Chondrocyte (in vitro differentiated cells): ENCODE measurements around the gene HMGCS2. TPM values are rescaled to one million over a fixed set of nuclear protein-coding genes. Genes with fewer than 3 reads are reported as not detected.

ENCODE experiments used
- DNase-seq: peaks from one replicate; pipeline ENCODE4 v3.0.0; 2021; ENCODE audit warnings: mixed read lengths, low spot score
- H3K27ac Mint-ChIP-seq: one replicate; pipeline ENCODE4 v1.8.0; 2021; ENCODE audit warnings: mild to moderate bottlenecking, moderate library complexity, mixed read lengths; ENCODE audit not compliant: unreplicated experiment
- H3K27me3 Mint-ChIP-seq: 2 replicates; pipeline ENCODE4 v1.8.0; 2021; ENCODE audit warnings: low read depth, mixed read lengths
- H3K36me3 Mint-ChIP-seq: 2 replicates; pipeline ENCODE4 v1.8.0; 2021; ENCODE audit warnings: low read depth, mixed read lengths
- H3K4me1 Mint-ChIP-seq: 2 replicates; pipeline ENCODE4 v1.8.0; 2021; ENCODE audit warnings: low read depth, mild to moderate bottlenecking, mixed read lengths
- H3K4me3 Mint-ChIP-seq: one replicate; pipeline ENCODE4 v1.8.0; 2021; ENCODE audit warnings: mild to moderate bottlenecking, moderate library complexity, mixed read lengths; ENCODE audit not compliant: unreplicated experiment
- H3K9me3 Mint-ChIP-seq: 2 replicates; pipeline ENCODE4 v1.8.0; 2021; ENCODE audit warnings: low read depth, mixed read lengths
- total RNA-seq: library from RNA; stranded (reverse); gene quantifications from 3 replicates; pipeline ENCODE4 v1.2.1, GENCODE V29; 2021
- TF ChIP-seq, protein P1 (sequence below): fragments of 200-600 bp; sonication (generic); IDR thresholded peaks from 2 replicates; pipeline ENCODE4 v1.5.0; 2021; ENCODE audit warnings: antibody characterized with exemption, mild to moderate bottlenecking, moderate library complexity

Gene HMGCS2
- total RNA-seq, 1 donor from 2014 or later: not detected

- Mint-ChIP-seq H3K27ac (no peak overlapping the region), H3K4me1 (no peaks in the 10 kb centered on the region), H3K27me3 (peaks cover 21% of the 10 kb centered on the region), H3K9me3 (peaks cover 6% of the 10 kb centered on the region), H3K36me3 (no peaks in the 10 kb centered on the region), H3K4me3 (no peak overlapping the region)
- no peak for DNase-seq
- TF ChIP-seq, protein P1, sequence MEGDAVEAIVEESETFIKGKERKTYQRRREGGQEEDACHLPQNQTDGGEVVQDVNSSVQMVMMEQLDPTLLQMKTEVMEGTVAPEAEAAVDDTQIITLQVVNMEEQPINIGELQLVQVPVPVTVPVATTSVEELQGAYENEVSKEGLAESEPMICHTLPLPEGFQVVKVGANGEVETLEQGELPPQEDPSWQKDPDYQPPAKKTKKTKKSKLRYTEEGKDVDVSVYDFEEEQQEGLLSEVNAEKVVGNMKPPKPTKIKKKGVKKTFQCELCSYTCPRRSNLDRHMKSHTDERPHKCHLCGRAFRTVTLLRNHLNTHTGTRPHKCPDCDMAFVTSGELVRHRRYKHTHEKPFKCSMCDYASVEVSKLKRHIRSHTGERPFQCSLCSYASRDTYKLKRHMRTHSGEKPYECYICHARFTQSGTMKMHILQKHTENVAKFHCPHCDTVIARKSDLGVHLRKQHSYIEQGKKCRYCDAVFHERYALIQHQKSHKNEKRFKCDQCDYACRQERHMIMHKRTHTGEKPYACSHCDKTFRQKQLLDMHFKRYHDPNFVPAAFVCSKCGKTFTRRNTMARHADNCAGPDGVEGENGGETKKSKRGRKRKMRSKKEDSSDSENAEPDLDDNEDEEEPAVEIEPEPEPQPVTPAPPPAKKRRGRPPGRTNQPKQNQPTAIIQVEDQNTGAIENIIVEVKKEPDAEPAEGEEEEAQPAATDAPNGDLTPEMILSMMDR: no peak
These were observed 14.9 kb upstream of the HMGCS2 start for GRCh38 chr1:119783354-119784185.

GRCh38 chr1:119782631-119783325 lies 14.1 kb upstream of the HMGCS2 start:
- peaks cover 21% of the 10 kb centered on the region for H3K27me3 Mint-ChIP-seq
- TF ChIP-seq, protein P1: no peak
- no peak for DNase-seq
- no peaks in the 10 kb centered on the region for H3K4me1 Mint-ChIP-seq
- H3K4me3 Mint-ChIP-seq: no peak overlapping the region
- peaks cover 6% of the 10 kb centered on the region for H3K9me3 Mint-ChIP-seq
- no peak overlapping the region for H3K27ac Mint-ChIP-seq
- no peaks in the 10 kb centered on the region for H3K36me3 Mint-ChIP-seq

DNA sequence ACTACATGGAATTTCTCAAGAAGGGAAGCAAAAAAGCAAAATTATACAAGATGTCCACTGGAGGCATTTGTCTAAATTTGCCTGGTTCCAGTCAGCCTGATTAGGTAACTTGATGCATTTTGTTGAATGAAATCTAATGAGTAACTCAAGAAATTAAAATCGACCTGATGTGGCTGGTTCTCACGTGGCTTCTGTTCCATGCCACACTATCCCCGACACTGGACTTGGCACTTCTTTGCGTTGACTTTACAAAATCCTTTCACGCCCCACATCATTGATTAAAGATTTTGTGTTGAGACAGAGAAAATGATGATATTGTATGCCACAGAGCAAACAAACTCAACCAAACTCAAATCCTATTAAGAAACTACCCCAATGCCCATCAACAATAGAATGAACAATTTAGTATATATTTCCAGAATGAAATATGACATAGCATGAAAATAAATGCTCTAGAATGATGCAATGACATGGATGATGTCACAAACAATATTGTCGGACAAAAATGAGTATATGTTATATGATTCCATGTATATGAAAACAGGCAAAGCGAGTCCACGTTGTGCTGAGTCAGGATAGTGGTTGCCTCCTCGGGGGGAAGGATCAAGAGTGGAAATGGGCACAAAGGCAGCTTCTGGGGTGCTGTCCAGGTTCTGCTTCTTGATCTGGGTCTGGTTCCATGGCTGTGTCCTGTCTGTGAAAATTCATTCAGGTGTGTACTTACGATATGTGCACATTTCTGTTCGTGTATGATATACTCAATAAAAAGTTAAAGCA lies 12.9 kb upstream of the HMGCS2 start:
- Mint-ChIP-seq H3K27me3 (peaks cover 21% of the 10 kb centered on the region), H3K36me3 (no peaks in the 10 kb centered on the region), H3K4me3 (no peak overlapping the region), H3K4me1 (no peaks in the 10 kb centered on the region), H3K27ac (no peak overlapping the region), H3K9me3 (peaks cover 6% of the 10 kb centered on the region)
- no peak for DNase-seq
- TF ChIP-seq, protein P1: peak; percentile 18

DNA sequence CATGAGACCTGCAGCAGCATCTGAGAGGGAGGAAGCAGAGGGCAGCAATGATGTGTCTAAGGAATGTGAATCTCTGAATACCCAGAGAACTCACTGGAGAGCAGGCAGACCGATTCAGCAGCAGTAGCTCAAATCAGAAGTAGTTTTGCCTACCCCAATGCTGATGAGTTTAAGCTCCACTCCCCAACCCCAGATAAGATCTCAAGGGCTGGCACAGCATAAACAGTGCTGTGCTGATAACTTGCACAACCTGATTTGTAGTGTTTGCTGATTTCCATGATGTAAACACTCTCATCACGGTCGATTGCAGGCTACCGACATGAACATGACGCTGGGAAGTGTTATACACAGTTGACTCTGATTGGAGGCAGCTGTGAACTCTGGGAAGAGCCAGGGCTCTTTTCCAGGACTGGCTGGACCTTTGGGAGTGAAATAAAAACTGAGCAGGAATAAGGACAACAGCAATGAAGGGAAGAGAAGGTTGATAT lies 11.2 kb upstream of the HMGCS2 start:
- Mint-ChIP-seq H3K9me3 (no peaks in the 10 kb centered on the region), H3K36me3 (no peaks in the 10 kb centered on the region), H3K27ac (no peak overlapping the region), H3K27me3 (peaks cover 21% of the 10 kb centered on the region), H3K4me1 (no peaks in the 10 kb centered on the region), H3K4me3 (no peak overlapping the region)
- no peak for DNase-seq
- TF ChIP-seq, protein P1: no peak
